ENCODE measurements around the gene GRAP2.
"Not testable (repeated sequence)": the region's sequence is repeated elsewhere in the genome, so short reads cannot be mapped to it uniquely, and the experiment has no call there.

GRAP2 gene

DNA sequence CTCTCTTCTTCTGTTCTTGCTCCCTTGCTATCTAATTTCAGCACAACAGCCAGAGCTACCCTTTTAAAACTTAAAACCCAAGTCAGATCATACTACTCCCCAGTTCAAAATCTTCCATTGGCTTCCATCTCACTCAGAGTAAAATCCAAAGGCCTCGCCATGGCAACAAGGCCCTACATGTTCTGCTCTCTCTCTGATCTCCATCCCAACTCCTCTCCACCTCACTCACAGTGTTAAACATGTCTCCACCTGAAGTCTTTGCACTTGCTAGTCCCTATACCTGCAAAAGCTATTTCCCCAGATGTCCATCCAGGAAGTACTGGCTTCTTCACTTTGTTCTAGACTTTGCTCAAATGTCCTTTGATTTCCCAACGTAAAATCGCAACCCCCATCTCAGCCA is 3.0 kb upstream of the GRAP2 start:
- no peak for DNase-seq (ENCODE audit: low read depth)

DNA sequence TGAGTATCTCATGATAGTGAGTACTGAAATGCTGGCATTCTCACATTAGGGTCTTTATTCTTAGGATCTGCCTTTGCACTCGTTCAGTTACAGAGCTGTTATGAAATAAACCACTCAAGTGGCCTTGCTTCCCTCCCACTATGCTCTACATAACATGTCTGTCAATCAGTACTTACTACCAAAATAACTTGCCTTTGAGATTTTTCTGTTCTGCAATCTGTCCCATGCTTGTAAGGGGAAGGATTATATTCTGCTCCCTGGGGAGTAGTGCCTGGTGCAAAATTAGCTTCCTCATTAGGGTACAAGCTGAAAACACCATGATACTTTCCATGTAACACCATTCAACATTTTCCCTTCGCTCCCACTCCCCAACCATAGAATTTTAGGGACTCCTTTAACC is 1.9 kb upstream of the GRAP2 start:
- DNase-seq (ENCODE audit: low read depth) = no peak

DNA sequence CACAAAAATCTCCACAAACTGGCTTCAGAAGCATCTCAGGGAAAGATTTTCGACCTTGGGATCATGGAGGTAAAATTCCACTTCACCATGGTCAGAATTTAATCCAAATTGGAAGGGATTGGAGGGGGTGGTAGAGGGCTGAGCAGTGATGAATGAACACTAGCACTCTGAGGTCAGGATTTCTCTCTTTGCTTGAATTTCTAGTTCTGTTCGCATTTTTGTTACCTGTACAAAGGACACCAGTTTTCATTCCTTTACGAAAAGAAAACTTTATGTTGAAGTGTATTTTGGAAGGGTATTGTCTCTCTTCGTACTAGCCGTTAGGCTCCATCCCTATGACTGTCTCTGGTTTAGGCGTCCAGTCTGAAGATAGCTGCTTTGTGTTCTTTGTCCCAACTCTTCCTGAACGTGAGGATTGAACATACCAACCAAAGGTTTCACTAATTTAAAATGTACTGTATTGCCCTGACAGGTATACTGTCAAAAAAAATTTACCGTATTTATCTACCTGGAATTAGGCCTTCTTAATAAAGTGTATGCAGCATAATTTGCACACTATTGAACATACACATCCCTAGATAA is 772 bp downstream of the GRAP2 start:
- DNase-seq (ENCODE audit: low read depth) = no peak

DNA sequence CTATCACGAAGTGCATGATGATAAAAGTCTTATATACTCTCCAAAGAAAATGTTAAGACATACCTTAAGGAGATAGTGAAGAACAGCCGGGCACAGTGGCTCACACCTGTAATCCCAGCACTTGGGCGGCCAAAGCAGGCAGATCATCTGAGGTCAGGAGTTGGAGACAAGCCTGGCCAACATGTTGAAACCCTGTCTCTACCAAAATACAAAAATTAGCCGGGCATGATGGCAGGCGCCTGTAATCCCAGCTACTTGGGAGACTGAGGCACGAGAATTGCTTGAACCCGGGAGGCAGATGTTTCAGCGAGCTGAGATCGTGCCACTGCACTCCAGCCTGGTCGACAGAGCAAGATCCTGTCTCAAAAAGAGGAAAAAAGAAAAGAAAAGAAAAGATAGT is 3.1 kb downstream of the GRAP2 start:
- not testable (repeated sequence) for DNase-seq (ENCODE audit: low read depth)

DNA sequence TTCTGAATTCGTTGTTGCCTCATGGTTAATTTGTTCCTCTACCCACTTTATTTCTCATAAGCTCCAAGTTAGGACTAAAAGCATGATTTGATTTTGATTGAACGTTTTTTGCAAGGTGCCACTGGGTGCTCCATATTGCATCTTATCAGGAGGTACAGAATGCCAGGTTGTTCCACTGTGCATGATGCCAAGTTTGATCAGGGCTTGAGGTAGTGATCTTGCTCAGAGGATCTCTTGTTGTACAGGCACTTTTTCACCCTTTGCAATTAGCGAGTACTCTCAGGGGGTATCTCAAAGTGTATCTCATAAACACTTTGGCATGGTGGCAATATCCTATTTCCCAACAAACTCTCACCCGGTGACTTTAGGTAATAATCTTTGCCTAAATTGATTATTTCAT is 4.0 kb downstream of the GRAP2 start:
- DNase-seq (ENCODE audit: low read depth) = no peak

DNA sequence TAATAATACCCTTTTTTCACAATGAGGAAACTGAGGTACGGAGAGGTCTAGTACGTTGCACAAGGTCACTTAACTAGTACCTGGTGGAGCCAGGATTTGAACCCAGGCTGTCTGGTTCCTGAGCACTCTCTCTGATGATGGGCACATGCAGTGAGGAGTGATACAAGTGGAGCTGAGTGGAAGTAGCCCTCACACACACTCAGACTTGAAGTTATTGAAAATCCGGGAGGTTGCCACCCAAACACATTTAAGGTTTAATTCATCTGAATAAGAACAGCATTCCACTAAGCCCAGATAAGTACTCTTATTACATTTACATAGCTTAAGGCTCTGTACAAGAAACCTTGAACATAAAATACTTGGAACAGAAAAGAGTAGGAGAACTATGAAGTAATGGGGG is 4.8 kb downstream of the GRAP2 start:
- no peak for DNase-seq (ENCODE audit: low read depth)

DNA sequence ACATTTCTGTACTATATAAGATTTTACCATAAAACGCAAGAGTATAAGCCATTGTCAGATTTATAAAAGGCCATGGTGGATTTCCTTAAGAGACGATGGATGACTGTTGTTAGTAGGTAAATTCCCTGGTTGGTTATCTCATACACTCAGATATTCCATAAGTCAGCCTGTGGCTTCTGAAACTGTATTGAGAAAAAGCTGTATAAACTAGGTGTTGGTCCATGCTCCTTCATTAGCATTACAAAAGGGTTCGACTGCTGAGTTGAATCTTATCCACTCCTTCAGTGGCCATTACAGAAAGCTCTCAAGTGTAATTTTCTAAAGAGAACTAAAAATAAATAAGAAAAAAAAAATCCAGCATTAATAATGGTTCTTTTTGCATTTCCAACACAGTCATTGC is 5.3 kb downstream of the GRAP2 start:
- DNase-seq (ENCODE audit: low read depth) = no peak

DNA sequence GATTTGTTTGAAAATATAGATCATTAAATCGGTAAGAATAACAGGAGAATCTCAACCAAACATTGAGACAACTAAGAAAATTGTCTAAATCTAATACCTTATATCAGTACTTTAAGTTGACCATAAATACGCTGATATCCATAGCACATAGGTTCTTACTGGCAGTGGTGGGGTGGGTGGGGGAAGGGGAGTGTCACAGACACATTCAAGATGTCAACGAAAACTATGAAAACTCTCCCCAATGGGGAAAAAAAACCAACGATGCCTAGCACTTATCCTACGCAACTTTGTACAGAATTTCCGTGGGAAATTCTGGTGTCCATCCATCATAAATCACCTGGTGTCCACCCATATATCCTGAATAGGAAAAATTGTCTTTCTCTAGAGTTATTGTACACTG is 6.2 kb downstream of the GRAP2 start:
- DNase-seq (ENCODE audit: low read depth) = no peak

DNA sequence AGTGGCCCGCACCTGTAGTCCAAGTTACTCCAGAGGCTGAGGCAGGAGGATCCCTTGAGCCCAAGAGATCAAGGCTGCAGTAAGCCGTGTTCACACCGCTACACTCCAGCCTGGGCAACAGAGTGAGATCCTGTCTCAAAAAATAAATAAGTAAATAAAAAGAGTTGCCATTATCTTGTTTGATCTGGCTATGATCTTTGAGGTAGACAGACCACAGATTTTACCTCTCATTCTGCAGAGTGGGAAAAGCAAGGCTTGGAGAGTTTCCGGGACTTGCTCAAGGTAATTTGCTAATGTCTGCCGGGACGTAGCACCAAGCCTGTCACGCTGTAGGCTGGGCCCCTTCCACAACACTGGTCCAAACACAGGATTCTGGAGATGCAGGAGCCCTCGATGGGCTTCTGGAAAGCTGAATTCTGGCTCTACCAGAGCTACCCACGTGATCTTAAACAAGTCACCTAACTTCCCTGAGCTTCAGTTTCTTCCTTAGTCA is 6.8 kb downstream of the GRAP2 start:
- DNase-seq (ENCODE audit: low read depth) = no peak

DNA sequence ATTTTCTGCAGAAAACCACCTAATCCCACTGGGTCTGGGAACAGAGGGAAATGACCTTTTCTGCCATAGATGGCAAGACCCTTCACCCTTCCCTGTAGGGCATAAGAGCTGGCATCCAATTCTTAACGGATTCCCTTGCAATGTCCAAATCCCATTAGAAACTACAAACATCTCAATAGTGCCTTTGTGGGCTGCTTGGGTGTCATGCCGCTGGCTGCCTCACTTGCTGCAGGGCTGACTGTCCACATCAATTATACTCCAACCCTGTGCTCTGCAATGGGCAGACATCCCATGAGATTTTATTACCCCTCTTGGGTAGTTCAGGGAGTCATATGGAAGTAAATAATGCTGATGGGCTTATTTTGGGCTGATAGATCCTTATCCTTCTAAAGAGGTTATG is 7.3 kb downstream of the GRAP2 start:
- no peak for DNase-seq (ENCODE audit: low read depth)

DNA sequence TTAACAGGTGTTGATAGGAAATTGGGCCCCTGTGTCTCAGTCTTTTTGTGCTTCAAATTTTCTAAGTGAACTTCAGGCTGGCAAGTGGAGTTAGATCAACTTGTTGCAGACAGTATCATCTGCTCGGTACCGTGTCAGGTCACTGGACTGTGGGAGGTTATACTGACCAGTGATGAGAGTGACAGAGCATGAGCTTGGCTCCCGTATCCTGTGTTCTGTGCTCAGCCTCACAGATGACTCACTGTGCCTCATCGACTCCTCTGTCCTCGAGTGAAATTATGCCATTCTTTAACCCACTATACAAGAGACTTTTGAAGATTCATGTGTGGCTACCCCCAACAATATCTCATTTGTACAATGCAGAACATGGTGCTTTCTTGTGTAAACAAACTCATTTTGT is 7.9 kb downstream of the GRAP2 start:
- DNase-seq (ENCODE audit: low read depth) = no peak

DNA sequence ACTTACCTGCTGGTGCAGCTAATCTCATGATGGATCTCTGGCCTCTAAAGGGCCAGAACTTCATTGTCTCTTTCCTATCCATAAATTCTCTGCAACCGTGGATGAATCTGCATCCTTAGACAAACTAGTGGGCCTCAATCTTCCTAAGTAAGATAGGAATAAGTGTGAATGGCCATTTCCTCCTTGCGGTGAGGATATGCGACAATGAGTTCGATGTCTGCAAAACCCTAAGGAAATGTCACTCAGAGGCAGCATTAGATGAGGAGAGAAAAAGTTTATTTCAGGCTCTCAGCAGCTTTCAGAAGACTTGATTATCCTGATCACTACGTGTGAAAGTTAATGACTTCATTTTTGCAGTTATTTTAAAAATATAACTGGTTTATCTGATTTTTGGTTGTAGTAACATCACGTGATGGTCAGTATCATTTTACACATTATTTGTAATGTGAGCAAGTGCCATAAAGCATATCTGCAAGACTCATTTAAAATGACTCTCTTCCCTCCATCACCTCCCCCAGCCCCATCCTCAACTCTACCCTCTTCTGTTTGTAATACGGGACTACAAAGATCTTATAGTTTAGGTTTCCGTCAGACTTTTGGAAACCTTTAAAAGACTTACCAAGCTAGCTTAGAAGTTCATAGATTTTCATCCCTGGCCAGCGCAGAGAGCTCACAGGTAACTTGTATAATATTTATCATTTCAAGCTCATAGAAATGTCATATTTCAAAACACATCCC is 10.2 kb downstream of the GRAP2 start:
- DNase-seq (ENCODE audit: low read depth) = no peak

DNA sequence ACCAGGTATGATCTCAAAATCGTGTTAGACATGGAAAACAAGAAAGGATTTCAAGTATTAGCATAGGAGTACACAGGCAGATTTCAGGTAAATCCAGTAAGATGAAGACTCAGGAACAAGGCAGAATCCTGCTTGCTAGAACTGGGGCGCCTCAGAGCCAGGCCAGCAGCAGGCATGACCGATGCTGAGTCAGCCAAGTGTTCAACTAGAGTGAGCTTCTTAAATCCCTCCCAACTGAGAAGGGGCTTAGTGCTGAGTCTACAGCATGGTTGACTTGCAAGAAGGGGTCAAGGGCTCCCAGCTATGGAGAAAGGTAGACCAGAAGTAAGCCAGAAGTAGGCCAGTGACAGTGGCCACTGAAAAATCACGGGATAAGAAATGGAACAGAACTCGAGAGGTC is 12.4 kb downstream of the GRAP2 start:
- DNase-seq (ENCODE audit: low read depth) = no peak

DNA sequence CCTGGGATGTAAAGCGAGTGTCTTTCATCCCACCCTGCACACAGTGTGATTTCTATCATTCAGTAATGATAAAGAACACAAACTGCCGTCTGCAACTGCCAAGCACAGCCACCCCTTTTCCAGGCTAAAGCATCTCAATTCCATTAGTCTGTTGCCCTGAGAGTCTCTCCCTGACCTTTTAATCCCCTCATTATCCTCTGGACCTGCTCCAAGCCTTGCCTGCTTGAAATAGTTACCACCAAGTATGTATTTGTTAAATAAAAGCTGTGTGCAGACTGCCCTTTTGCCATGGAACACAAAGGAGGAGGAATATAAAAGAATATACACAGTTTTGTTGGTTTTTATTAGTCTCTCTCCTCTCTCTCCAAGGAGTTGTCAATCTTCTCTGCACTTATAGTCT is 13.0 kb downstream of the GRAP2 start:
- no peak for DNase-seq (ENCODE audit: low read depth)

DNA sequence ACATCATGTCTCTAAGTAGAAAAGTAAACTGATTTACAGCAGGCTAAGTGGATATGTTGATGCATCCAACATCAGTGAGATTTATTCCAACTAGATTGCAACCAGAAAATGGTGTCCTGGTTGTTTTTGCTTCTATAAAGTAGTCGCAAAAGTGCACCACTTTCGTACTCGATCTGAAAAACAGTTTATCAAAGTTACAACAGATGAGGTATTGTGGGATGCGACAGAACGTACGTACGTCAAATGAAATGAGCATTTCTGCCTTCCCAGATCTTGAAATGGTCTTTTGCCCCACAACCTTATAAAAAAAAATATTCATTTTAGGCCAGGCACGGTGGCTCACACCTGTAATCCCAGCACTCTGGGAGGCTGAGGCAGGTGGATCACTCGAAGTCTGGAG is 13.7 kb downstream of the GRAP2 start:
- DNase-seq (ENCODE audit: low read depth) = no peak

DNA sequence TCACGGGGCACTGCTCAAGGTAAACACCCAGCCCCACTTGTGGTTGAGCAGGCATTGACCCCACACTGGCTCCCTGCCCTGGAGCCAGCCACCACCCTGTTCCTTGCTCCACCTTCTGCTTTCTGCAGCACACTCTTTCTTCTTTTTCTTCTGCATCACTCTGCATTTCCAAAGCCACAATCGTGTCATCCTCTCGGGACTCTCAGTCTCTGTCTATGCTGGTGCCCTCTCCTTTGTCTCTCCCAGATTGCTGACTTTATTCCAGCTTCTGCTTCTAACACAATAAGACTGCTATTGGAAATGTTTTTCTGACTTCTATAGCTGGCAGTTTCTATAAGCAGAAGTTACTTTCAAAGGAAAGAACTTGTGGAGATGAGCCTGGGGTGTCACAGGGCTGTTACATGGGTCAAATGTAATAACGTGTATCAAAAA is 14.4 kb downstream of the GRAP2 start:
- DNase-seq (ENCODE audit: low read depth) = no peak

DNA sequence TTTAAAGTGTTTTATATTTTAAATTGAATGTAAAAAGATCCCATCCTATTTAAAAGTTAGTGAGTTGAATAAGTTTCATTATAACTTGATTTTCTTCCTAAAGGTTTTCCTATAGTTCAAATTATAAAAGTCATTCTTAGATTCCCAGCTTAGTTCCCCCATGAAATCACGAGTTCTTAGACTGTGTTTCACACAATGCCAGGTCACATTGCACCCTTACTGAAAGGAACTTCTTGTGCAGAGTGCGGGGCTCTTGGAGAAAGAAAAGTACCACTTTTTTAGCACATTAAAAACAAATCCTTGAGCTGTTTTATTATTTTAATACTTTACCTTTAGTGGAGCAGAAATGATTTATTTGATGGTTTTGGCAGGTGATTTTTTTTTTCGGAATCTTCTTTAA is 15.6 kb downstream of the GRAP2 start:
- DNase-seq (ENCODE audit: low read depth) = no peak

DNA sequence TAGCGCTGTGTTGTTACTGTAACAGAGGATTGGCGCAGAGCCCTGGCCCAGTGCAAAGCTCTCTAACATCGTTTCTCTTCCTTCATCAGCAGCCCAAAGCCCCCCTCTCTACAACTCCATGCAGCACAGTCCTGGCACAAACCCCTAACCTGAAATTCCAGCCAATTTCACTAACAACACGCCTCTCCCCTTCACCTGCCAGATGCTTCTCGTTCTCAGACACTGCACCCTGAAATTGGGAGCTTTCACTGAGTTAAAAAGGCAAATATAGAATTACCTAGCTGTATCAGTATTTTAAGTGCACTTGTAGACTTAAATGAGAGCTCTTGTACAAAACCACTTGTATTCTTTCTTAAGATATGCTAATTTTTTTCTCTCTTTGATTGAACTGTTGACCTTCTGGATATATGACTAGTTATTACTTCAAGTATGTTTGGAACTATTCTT is 16.3 kb downstream of the GRAP2 start:
- no peak for DNase-seq (ENCODE audit: low read depth)

DNA sequence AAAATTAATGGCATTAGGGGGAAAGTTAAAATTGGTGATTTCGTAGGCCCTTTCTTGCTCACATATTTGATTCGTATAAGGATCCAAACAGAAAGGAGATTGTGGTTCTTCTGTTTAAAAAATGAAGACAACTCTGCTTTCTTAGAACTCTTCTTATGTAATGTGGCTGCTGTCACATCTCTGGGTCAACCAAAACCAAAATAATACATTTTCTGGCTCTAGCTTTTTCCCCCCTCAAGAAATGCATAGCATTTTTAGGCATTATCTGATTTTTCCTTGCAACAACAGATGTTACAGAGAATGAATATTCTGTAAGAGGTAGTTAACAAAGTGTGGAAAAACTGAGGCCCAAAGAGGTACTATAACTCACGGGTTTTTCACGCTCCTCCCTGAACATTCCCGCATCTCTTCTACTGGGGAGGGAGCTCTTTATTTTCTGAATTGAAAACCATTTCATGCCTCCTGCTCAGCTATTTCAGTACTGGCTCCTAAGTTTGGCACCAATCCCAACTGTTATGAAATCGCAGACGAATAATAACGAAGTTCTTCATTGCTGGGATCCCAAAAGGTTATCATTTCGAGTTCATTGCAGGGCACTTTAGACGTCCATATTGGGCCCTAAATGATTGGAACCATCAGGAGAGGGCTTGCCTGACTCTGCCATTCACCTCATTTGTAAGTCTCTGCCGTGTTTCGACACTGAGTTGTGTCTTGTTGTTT is 17.1 kb downstream of the GRAP2 start:
- DNase-seq (ENCODE audit: low read depth) = no peak

DNA sequence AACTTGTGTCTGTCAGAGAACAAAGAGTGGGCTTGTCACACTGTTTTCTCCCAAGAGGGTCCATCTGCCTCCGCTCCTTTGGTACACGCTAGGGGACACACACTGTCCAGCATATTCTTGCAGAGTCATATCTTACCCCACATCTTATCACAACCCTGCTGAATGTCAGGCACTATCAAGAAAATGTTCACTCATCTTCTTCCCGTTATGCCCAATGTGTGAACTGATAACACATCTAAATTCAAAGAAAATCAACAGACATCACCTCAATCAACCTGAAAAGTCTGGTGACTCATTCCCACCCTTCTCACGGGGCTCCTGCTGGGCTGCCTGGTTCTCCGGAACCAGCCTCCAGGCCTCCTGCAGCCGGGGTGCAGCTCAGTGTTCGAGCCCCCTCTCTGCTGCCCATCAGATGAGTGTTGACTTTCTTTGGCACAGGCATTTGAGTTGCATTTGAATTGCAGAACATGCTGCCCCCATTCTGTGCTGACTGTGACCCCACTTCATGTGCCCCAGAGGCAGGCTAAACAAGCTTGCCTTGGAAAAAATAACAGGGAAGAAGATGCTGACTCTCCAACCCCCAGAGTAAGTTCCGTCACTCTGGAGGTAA is 19.4 kb downstream of the GRAP2 start:
- no peak for DNase-seq (ENCODE audit: low read depth)

DNA sequence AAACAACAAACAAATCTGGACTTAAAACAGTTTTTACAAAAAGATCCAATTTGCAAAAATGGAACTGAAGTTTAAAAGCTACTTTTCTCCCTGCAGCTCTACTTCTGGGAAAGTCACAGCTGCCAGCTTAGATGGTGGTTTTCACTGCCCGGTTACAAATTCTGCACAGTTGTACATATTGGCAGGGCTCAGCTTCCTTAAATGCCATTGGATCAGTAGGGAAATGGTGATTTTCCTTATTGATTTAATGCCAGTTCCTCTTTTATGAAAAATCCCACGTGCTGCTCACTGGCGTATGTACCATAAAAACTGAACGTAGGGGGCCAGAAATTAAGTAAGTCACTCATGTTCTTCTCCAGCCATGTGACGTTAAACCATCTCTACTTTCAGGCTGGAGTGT is 22.8 kb downstream of the GRAP2 start:
- no peak for DNase-seq (ENCODE audit: low read depth)

DNA sequence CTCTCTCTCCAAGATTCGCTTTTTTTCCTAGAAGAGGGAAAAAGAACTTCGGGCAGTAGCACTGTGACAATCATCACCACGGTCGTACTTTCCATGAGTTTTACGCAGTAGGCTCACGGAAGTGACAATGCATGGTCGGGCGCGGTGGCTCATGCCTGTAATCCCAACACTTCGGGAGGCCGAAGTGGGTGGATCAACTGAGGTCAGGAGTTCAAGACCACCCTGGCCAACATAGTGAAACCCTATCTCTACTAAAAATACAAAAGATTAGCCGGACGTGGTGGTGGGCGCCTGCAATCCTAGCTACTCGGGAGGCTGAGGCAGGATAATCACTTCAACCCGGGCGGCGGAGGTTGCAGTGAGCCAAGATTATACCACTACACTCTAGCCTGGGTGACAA is 23.4 kb downstream of the GRAP2 start:
- no peak for DNase-seq (ENCODE audit: low read depth)

DNA sequence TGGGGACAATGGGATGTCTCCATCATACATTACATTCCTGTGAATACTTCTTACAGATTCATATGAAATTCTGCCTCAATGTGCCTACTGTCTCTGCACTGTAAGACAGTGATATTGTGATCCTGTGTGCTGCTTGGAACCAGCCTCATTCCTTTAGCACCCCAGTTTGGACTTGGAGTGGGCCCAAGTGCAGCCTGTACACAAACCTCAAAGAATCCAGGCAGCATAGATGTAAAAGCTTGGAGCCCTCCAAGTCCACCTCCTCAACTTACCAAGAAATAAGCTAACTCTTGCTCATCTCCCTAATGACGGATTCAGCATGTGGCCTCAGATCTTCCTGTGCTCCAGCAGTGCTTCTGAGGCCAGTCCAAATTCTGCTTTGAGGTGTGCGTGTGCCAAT is 24.4 kb downstream of the GRAP2 start:
- no peak for DNase-seq (ENCODE audit: low read depth)

Measured in activated T-cell treated with anti-CD3 and anti-CD28 coated beads for 1 hour (primary cell).